ENCODE results near the gene MFSD6L. TPM values are rescaled to one million over a fixed set of nuclear protein-coding genes. Genes with fewer than 3 reads are reported as not detected.

Gene MFSD6L
- total RNA-seq, 1 donor from 2014 or later = 4.1 TPM

Other genes with a start within 250 kb of the MFSD6L start
- 30.8 TPM for gene MYH10, start 168.6 kb downstream of the MFSD6L start, total RNA-seq
- not detected for gene CCDC42, start 54.5 kb downstream of the MFSD6L start, total RNA-seq
- gene SPDYE4, start 40.8 kb downstream of the MFSD6L start, total RNA-seq = not detected
- 1.7 TPM for gene PIK3R6, start 68.3 kb upstream of the MFSD6L start, total RNA-seq
- 8.4 TPM for gene PIK3R5, start 166.3 kb upstream of the MFSD6L start, total RNA-seq
- 14.4 TPM for gene NTN1, start 222.1 kb upstream of the MFSD6L start, total RNA-seq

Data from ureter (tissue), 1 donor.